Stomach (tissue), 4 donors: ENCODE data around the gene SDK2.

Experiments
- POLR2A ChIP-seq, 4 donors: fragments of 450-650 bp; IDR thresholded peaks; one replicate each; pipeline ENCODE4 v1.6.1; 2016; ENCODE audit warnings: antibody characterized with exemption in 4 of 4, control low read depth in 2 of 4, mild to moderate bottlenecking in 1 of 4, moderate library complexity in 1 of 4
- POLR2AphosphoS5 ChIP-seq, 3 donors: sonication (generic); formaldehyde crosslinking; IDR thresholded peaks; one replicate each; pipeline ENCODE4 v1.6.1; 2016; ENCODE audit warnings: antibody characterized with exemption in 3 of 3
- TF ChIP-seq, protein P1 (sequence below), 7 experiments: fragments of 450-650 bp in 4 of 7; fragments of 200-600 bp in 3 of 7; sonication (generic) in 3 of 7; IDR thresholded peaks; one replicate each; pipeline ENCODE4 v1.5.1; 2016 to 2019; ENCODE audit warnings: antibody characterized with exemption in 7 of 7, control low read depth in 2 of 7, mild to moderate bottlenecking in 1 of 7

GRCh38 chr17:73352261-73352660, 292.0 kb downstream of the SDK2 start:
- TF ChIP-seq POLR2A (IDR thresholded peaks at IDR 0.05) (no peak), POLR2AphosphoS5 (IDR thresholded peaks at IDR 0.05) (no peak)
- TF ChIP-seq, protein P1, sequence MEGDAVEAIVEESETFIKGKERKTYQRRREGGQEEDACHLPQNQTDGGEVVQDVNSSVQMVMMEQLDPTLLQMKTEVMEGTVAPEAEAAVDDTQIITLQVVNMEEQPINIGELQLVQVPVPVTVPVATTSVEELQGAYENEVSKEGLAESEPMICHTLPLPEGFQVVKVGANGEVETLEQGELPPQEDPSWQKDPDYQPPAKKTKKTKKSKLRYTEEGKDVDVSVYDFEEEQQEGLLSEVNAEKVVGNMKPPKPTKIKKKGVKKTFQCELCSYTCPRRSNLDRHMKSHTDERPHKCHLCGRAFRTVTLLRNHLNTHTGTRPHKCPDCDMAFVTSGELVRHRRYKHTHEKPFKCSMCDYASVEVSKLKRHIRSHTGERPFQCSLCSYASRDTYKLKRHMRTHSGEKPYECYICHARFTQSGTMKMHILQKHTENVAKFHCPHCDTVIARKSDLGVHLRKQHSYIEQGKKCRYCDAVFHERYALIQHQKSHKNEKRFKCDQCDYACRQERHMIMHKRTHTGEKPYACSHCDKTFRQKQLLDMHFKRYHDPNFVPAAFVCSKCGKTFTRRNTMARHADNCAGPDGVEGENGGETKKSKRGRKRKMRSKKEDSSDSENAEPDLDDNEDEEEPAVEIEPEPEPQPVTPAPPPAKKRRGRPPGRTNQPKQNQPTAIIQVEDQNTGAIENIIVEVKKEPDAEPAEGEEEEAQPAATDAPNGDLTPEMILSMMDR (IDR thresholded peaks at IDR 0.05): no peak
